Measurements from ENCODE around the gene LMO1.

The LMO1 gene

DNA sequence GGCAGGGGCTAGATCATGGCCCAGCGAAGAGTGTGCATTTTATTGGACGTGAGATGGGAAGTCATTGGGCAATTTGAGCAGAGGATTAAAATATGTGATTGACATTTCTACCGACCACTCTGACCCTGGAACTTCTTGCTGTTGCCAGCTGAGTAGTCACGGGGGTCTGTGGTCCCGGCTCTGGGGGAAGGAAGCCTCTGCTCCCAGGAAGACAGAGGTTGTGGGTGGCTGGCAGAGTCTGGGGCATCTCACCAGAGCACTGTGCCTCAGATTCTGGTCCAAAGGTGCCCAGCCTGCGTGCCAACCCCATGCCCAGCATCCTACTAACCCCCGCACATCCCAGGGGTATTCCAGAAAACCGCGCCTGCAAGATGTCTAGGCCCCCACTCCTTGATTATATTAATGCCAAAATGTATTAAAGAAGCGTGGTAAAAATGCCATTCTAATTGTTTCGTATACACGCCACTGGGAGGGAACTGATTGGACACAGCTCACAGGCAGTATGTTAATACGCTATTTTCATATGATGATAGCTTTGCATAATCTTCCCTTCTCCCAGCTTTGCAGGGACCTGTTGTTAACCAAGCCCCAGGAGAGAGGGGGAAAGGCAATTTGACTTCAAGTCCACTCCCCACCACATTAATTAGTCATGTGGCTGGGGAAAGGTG lies 25.3 kb upstream of the LMO1 start:
- no peak for DNase-seq

- DNase-seq, result no peak
Observed at GRCh38 chr11:8288166-8288772, 24.6 kb upstream of the LMO1 start.

GRCh38 chr11:8287703-8288102 lies 24.0 kb upstream of the LMO1 start:
- no peak for DNase-seq

DNA sequence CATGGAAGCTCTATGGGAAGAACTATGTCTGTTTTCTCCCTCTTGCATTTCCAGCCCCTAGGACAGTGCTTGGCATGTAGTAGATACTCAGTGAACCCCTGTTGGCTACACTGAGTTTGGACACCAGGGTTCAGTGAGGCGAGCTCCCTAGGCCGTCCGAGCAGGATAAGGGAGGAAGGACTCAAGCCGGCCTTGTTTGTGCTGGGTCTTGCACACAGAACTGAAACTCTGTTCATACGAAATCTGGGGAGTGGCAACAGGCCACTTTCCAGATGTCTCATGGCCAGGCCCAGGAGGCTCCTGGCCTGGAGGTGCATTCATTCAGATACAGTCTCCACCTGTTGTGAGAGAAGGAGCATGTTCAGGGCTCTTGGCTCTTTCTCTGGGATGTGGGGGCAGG lies 23.6 kb upstream of the LMO1 start:
- DNase-seq, result no peak

DNA sequence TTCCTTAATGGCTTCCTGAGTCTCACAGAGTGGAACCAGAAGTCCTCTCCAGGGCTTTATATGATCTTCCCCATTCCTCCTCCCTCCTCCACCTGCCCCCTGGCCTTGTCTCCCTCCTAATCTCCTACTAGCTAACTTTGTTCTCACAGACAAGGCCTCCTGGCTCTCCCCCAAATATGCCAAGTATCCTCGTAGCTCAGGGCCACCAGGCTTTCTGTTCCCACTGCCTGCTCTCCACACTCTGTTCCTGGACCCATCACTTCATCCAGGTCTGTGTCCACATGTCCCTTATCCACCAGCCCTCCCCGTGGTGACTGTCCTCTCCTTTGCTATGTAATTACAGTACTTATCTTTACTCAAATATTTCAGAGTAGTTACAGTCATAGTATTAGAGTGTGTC lies 23.2 kb upstream of the LMO1 start:
- DNase-seq, result no peak

- no peak for DNase-seq
Observed at GRCh38 chr11:8285796-8286195, 22.1 kb upstream of the LMO1 start.

DNA sequence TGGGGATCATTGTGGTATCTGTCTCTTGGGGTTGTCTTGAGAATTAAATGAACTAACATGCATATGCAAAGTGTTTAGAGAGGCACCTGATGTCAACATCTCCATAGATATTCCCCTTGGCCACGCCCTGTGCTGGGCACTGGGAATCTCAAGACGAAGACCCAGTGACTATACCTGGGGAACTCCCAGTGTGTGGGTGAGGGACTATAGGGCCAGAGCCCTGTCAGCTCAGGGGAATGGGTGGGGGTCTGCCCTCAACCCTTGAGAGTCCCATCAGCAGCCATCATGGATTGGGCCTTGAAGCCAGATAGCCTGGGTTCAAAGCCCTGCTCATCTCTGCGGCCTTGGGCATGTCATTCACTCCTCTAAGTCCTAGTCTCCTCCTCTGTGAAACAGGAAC lies 21.6 kb upstream of the LMO1 start:
- no peak for DNase-seq

DNA sequence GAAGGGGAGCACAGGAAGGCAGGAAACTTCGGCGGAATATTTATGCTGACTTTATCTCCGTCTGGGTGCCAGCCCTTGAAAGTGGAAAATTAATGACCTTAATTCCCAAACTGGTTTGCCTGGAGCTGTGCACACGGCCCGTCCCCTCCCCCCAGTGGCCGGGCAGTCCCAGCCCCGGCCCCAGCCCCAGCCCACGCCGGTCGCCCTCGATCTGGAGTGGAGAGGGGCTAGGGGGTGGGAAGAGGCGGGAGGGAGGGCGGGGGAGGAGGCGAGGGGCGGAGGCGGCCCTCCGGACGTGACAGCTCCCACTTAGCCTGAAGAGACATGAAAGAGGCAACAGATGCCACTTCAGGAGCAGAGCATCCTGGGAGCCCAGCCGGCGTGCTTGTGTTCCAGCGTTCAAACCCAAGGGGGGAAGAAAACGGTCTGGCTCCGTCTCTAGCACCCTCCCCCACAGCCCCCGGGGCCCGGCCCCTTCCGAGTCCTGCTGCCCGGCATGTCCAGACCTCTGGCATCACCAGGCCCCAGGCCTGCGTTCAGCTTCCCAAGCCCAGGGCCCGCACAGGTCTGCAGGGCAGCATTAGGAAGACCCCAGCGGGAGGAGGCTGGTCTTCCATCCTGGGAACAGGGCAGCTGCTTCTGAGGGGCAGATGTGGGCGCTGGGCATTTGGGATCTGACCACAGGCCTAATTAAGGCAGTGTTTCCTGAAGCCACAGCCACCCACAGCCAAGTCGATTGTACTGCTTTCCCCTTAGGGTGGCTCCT lies 20.0 kb upstream of the LMO1 start:
- peak in 16 of 56 donors; percentile 14 to 71 (median 39) for DNase-seq

DNA sequence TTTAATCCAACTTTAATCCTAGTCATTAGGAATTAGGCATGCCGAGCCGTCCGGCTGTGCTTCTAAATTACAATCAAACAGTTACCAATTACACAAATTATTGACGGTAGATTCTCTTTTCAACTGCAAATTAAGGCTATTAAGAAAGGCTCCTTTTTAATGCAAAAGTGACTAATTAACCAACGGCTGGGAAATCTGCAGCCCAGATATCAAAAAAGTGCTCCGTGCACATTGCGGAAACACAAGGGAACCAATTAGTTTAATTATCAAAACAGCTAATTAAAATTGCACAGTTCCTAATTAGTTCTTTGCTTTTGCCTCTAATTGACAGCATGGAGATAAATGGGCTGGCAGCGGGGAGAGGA lies 19.4 kb upstream of the LMO1 start:
- DNase-seq, result peak in 2 of 56 donors; percentile 9 to 42

DNA sequence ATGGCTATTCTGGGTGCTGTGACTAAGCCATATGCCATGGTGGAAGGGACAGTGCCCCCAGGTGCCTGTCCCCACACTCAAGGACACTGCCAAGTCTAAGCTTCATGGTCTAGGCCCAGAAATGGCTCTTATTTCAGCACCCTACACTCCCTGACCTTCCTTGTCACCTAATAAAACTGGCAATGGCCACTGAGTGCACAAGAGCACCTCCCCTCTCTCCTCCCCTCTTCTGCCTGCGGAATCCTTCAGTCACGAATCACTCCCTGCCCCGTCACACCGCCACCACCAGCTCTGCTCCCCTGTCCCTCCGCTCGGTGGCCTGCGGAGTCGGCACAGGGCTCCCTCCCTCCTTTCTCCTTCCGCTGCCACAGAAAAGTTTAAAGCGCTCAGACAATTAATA lies 19.0 kb upstream of the LMO1 start:
- peak in 2 of 56 donors; percentile 4 to 30 for DNase-seq

DNA sequence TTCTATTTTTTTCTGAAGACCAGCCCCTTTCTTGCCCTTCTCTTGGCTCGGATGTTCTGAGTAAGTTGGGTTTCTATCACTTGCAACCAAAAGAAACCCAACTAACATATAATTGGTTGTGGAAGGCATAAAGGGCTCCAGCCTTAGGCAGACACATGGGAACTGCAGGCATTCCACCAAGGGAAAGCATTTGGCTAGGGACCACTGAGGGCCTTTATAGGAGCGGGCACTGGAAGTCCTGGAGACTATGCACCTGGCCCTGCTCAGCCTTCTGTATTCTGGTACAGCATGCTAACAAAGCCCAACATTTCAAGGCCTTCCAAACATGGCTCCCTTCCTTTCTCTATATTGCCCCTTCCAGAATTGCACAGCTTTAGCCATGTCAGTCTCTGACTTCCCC lies 17.6 kb upstream of the LMO1 start:
- no peak for DNase-seq

- no peak for DNase-seq
Observed at GRCh38 chr11:8277691-8278090, 14.0 kb upstream of the LMO1 start.

- no peak for DNase-seq
Observed at GRCh38 chr11:8276528-8276927, 12.8 kb upstream of the LMO1 start.

DNA sequence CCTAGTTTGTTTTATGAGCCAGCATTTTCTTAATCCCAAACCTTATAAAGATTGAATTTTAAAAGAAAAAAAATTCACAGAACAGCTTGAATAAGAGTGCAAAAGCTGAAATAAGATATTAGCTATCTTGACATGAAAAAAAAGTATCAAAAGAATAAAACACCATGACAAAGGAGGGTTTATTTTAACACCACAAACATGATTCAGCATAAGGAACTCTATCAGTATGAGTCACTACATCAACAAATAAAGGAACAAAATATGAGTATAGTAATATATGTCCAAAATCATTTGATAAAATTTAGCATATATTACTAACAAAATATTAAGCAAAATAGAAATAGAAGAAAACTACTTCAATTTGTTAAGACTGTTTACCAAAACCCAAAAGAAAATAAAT lies 9.6 kb upstream of the LMO1 start:
- DNase-seq, result no peak

DNA sequence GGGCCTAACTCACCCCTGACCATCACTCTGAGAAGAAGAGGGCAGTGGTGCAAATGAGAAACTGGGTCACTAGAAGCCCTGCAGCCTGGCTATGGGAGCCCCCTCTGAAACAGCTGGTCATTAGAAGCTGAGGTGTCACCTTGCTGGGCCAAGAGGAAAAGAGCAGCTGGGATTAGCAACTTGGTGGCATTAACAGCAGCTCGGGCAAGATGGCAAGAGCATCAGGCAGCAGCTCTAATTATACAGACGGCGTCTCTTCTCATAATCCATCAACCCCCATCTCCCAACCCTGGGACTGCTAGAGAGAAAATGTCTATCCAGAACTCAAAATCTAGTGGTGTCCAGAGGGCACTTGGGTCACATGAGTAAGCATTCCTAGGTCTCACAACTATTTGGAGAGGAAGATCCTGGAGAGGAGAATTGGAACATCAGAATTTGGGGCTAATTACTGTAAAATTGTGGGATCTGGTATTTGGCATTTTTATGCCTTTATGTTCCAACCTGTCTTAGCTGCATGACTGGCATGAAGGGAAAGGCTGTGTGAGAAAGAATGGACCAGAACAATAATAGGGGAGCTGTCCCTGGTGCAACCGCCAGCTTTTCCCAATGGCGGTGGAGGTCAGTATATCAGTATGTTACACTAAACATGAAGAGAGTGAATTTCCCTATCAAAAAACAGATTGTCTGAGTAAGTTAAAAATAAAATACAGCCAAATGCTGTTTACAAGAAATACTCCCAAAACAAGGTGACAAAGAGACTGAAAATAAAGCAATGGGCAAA lies 7.6 kb upstream of the LMO1 start:
- DNase-seq, result no peak

GRCh38 chr11:8269636-8270035 lies 6.0 kb upstream of the LMO1 start:
- DNase-seq, result no peak

- DNase-seq, result peak in 1 of 56 donors; percentile 17
Observed at GRCh38 chr11:8268530-8269400, 5.1 kb upstream of the LMO1 start.

DNA sequence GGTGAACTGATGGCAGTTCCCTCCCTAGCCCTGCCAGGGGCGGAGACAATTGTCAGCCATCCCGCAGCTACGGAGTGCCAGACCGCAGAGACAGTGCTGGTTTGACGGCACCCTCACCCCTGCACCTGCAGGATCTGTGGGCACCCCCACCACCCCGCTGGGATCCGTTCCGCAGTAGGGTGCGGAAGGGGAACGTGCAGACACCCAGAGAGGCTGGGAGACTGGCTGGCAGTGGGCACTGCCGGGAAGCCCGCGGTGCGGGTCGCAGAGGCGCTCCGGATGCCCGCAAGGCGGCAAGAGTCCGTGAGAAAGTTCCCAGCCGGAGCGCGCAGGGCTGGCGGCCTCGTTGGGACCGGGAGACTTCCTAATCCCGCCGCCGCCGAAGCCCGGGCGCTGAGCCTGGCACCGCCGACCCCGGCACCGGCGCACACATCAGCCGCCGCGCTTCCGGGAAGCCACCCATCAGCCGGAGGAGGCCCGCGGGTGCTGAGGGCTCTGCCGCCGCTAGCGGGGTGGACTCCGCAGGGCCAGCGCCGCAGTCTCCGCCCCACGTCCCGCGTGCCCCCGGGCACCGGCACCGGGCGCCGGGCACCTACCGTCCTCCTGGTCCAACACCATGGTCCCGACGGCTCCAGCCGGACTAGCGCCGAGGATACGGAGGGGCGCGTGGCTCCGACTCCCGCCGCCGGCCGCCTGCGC lies 4.3 kb upstream of the LMO1 start:
- DNase-seq, result no peak

DNA sequence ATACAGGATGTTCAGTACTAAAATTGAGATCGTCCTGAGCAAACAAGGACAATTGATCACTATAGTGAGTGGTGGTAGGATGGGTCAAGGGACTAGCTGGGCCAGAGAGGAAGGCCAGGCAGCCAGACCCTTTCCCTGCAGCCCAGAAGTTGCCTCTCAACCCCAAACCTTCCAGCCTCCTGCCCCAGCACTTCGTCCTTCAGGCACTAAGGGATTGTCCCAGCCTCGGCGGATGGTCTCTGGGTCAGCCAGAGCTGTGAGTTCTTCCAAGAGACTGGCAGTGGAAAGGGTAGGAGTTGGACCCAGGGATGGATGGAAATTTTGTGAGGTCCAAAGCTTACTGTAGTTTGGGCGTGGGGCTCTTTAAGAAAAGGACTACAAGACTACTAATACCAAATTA lies 3.6 kb upstream of the LMO1 start:
- no peak for DNase-seq
